Measurements from ENCODE around the gene DBNDD2.

DNA sequence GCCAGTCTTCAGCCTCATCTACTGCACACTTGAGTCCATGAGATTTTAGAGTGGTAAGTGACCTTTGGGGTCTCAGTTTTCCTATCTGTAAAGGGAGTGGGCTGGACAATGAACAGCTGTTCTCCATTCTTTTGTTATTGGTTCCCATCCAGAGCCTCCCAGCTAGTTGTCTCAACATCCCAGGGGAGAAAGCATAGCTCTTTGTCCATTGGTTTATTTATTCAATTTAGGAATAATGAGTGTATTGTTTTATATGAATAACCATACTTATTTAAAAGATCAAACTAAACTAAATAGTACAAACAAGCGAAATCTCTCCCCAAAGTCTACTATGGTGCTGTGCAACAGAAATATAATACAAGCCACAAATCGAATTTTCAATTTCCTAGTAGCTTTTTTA, 21.5 kb downstream of the DBNDD2 start:
- TF ChIP-seq POLR2AphosphoS5 (IDR thresholded peaks at IDR 0.05; ENCODE audit: low read depth, low read length) (no peak), SIN3A (IDR thresholded peaks at IDR 0.05; ENCODE audit: borderline replicate concordance, insufficient read depth, low read length) (no peak), FOXP2 (optimal IDR thresholded peaks at IDR 0.05; ENCODE audit: borderline replicate concordance, extremely low read depth, extremely low read length, insufficient read depth) (no peak)
